ENCODE results near the gene BEX5. TPM values are rescaled to one million over a fixed set of nuclear protein-coding genes. Genes with fewer than 3 reads are reported as not detected.

The BEX5 gene
- not detected in 5 replicates for total RNA-seq (2022; extraction: Qiagen RNA extraction; ENCODE audit: low read depth)

GRCh38 chrX:102155806-102156179, at the start of gene BEX5:
Gene BEX5 (minus strand): TSS chrX:102155977. CDS start chrX:102154265, 1,712 bp downstream.

GRCh38 chrX:102142274-102142673, 13.5 kb downstream of the BEX5 start, which contains the start of gene TCEAL6:
Gene TCEAL6 (minus strand): TSS chrX:102142481.

GRCh38 chrX:102125436-102125835, 30.3 kb downstream of the BEX5 start, which contains the start of gene TCEAL2:
Gene TCEAL2 (plus strand): TSS chrX:102125679. CDS start chrX:102126831, 1,152 bp downstream.

Other genes starting within 250 kb of the BEX5 start
- 0.05 to 0.07 TPM (median 0.05 TPM) in 3 of 5 replicates, not detected in the others for gene ZMAT1, start 223.9 kb downstream of the BEX5 start, total RNA-seq (2022; extraction: Qiagen RNA extraction; ENCODE audit: low read depth)
- not detected in 5 replicates for gene TCEAL2, start 30.3 kb downstream of the BEX5 start, total RNA-seq (2022; extraction: Qiagen RNA extraction; ENCODE audit: low read depth)
- gene TCEAL6, start 13.5 kb downstream of the BEX5 start, total RNA-seq (2022; extraction: Qiagen RNA extraction; ENCODE audit: low read depth) = not detected in 5 replicates
- gene TCP11X1, start 59.3 kb upstream of the BEX5 start, total RNA-seq (2022; extraction: Qiagen RNA extraction; ENCODE audit: low read depth) = not detected in 5 replicates
- not detected in 5 replicates for gene NXF2, start 91.2 kb upstream of the BEX5 start, total RNA-seq (2022; extraction: Qiagen RNA extraction; ENCODE audit: low read depth)

Data from A549 treated with ZK216348 at 1 μM for 4 hours (cell line).